H1 (cell line): ENCODE results near the gene OBSL1. TPM values are rescaled to one million over a fixed set of nuclear protein-coding genes. Genes with fewer than 3 reads are reported as not detected.
A peak's percentile ranks its signal among the peaks of the same experiment; 100 is the strongest.

Experiments
- CTCF ChIA-PET: fragments of 300-600 bp; sonication (Branson Sonifier 250); formaldehyde crosslinking; loops from one replicate; lab custom pipeline; 2021; ENCODE audit not compliant: partially characterized antibody; lab: Charles Lee
- POLR2A ChIA-PET: fragments of 300-600 bp; sonication (Branson Sonifier 250); formaldehyde crosslinking; loops from one replicate; lab custom pipeline; 2021; ENCODE audit warnings: inconsistent platforms; ENCODE audit not compliant: partially characterized antibody; lab: Charles Lee
- DNase-seq, 2 experiments: peaks; one replicate each; pipeline versions ENCODE4 v3.0.0 to v3.0.0-alpha.2; 2010 to 2022; ENCODE audit warnings: low spot score in 2 of 2, low read depth in 1 of 2, mixed read lengths in 1 of 2
- FAIRE-seq: peaks from 2 replicates; lab custom pipeline; 2011; peaks lifted over from hg19 to GRCh38; lab: Jason Lieb, UNC
- H2AFZ ChIP-seq: 2 replicates; pipeline ENCODE4 v1.8.1; 2012; ENCODE audit warnings: low read length, inconsistent platforms
- H2AK5ac ChIP-seq: 2 replicates; pipeline ENCODE4 v1.6.1; 2013; ENCODE audit warnings: low read depth, low read length
- H2BK120ac ChIP-seq: replicated peaks from 2 replicates; pipeline ENCODE3; 2013; ENCODE audit warnings: low read depth, low read length, inconsistent platforms
- H2BK12ac ChIP-seq: 2 replicates; pipeline ENCODE4 v1.6.1; 2013; ENCODE audit warnings: low read depth, low read length
- H2BK15ac ChIP-seq: 2 replicates; pipeline ENCODE4 v1.6.1; 2013; ENCODE audit warnings: low read length
- H2BK20ac ChIP-seq: 2 replicates; pipeline ENCODE4 v1.6.1; 2013; ENCODE audit warnings: low read length
- H2BK5ac ChIP-seq: 2 replicates; pipeline ENCODE4 v1.6.1; 2013; ENCODE audit warnings: low read depth, low read length
- H3K14ac ChIP-seq: 2 replicates; pipeline ENCODE4 v1.6.1; 2013; ENCODE audit warnings: inconsistent platforms; ENCODE audit not compliant: insufficient read length
- H3K18ac ChIP-seq: 2 replicates; pipeline ENCODE4 v1.6.1; 2013; ENCODE audit warnings: low read length; ENCODE audit errors: extremely low read depth
- H3K23ac ChIP-seq: 2 replicates; pipeline ENCODE4 v1.6.1; 2013; ENCODE audit warnings: inconsistent platforms; ENCODE audit not compliant: insufficient read length
- H3K23me2 ChIP-seq: 2 replicates; pipeline ENCODE4 v1.6.1; 2013; ENCODE audit warnings: low read depth, low read length
- H3K27ac ChIP-seq: 2 replicates; pipeline ENCODE4 v1.6.1; 2011; ENCODE audit warnings: low read depth, low read length, inconsistent platforms
- H3K27me3 ChIP-seq, 4 experiments: replicated peaks in 1 of 4; 1 replicate in 1 of 4; 2 replicates in 3 of 4; pipeline versions ENCODE4 v1.6.1 to v1.8.1; 2011 to 2013; ENCODE audit warnings: low read length in 3 of 4, mild to moderate bottlenecking in 3 of 4, inconsistent platforms in 2 of 4, mixed read lengths in 2 of 4, moderate library complexity in 1 of 4; ENCODE audit not compliant: control insufficient read depth in 3 of 4, insufficient read depth in 3 of 4; ENCODE audit errors: extremely low read depth in 1 of 4
- H3K36me3 ChIP-seq, 4 experiments: 2 replicates each; pipeline versions ENCODE4 v1.6.1 to v1.8.1; 2011 to 2013; ENCODE audit warnings: mild to moderate bottlenecking in 4 of 4, low read length in 3 of 4, moderate library complexity in 2 of 4, control low read depth in 1 of 4, inconsistent platforms in 1 of 4; ENCODE audit not compliant: insufficient read depth in 4 of 4, control insufficient read depth in 2 of 4
- H3K4ac ChIP-seq: replicated peaks from 2 replicates; pipeline ENCODE3; 2013; ENCODE audit warnings: low read length, low read depth, mixed read lengths, inconsistent platforms; ENCODE audit not compliant: insufficient read length
- H3K4me1 ChIP-seq, 4 experiments: replicated peaks in 1 of 4; 1 replicate in 1 of 4; 2 replicates in 3 of 4; pipeline versions ENCODE4 v1.6.1 to v1.8.1; 2011 to 2013; ENCODE audit warnings: low read length in 3 of 4, inconsistent platforms in 2 of 4, mixed read lengths in 1 of 4; ENCODE audit not compliant: insufficient read depth in 4 of 4, control insufficient read depth in 3 of 4
- H3K4me2 ChIP-seq, 2 experiments: 2 replicates each; pipeline versions ENCODE4 v1.6.1 to v1.8.1; 2011 to 2013; ENCODE audit warnings: low read depth in 2 of 2, low read length in 2 of 2, control low read depth in 1 of 2, inconsistent platforms in 1 of 2, mild to moderate bottlenecking in 1 of 2; ENCODE audit not compliant: insufficient read depth in 1 of 2
- H3K4me3 ChIP-seq, 4 experiments: fragments of 200-600, 300-600 bp in 1 of 4; sonication (generic), shearing (Covaris generic), sonication (Bioruptor Twin) in 1 of 4; 2 replicates each; pipeline versions ENCODE4 v1.5.1 to v1.8.1; 2011 to 2016; ENCODE audit warnings: low read length in 4 of 4, low read depth in 3 of 4, control low read depth in 2 of 4, inconsistent platforms in 2 of 4, mild to moderate bottlenecking in 2 of 4, mixed read lengths in 1 of 4, moderate library complexity in 1 of 4; ENCODE audit not compliant: insufficient read depth in 2 of 4; ENCODE audit errors: extremely low read depth in 1 of 4
- H3K56ac ChIP-seq: replicated peaks from 2 replicates; pipeline ENCODE3; 2013; ENCODE audit warnings: low read depth, mild to moderate bottlenecking, mixed read lengths, low read length, inconsistent platforms; ENCODE audit not compliant: insufficient read length
- H3K79me1 ChIP-seq: 2 replicates; pipeline ENCODE4 v1.6.1; 2013; ENCODE audit warnings: low read depth, low read length, control low read depth
- H3K79me2 ChIP-seq, 2 experiments: 2 replicates each; pipeline versions ENCODE4 v1.6.1 to v1.8.1; 2012 to 2013; ENCODE audit warnings: low read length in 2 of 2, mild to moderate bottlenecking in 2 of 2, inconsistent platforms in 1 of 2; ENCODE audit not compliant: insufficient read depth in 2 of 2, control insufficient read depth in 1 of 2
- H3K9ac ChIP-seq, 4 experiments: replicated peaks in 1 of 4; 1 replicate in 1 of 4; 2 replicates in 3 of 4; pipeline versions ENCODE4 v1.6.1 to v1.8.1; 2011 to 2013; ENCODE audit warnings: low read depth in 3 of 4, low read length in 3 of 4, control low read depth in 2 of 4, mild to moderate bottlenecking in 2 of 4, moderate library complexity in 2 of 4, inconsistent platforms in 1 of 4; ENCODE audit errors: extremely low read depth in 1 of 4
- H3K9me3 ChIP-seq, 2 experiments: 2 replicates each; pipeline versions ENCODE4 v1.6.1 to v1.8.1; 2012 to 2013; ENCODE audit warnings: mild to moderate bottlenecking in 2 of 2, moderate library complexity in 2 of 2, control low read depth in 1 of 2, inconsistent platforms in 1 of 2, low read depth in 1 of 2, low read length in 1 of 2, mixed read lengths in 1 of 2; ENCODE audit not compliant: insufficient read depth in 2 of 2
- H4K20me1 ChIP-seq, 2 experiments: replicated peaks in 1 of 2; 2 replicates each; pipeline versions ENCODE3 to v1.8.1; 2011 to 2013; ENCODE audit warnings: inconsistent platforms in 2 of 2, low read length in 2 of 2, mild to moderate bottlenecking in 1 of 2; ENCODE audit not compliant: insufficient read depth in 2 of 2, control insufficient read depth in 1 of 2
- H4K5ac ChIP-seq: 2 replicates; pipeline ENCODE4 v1.6.1; 2013; ENCODE audit warnings: low read length, low read depth, mixed read lengths, inconsistent platforms; ENCODE audit not compliant: insufficient read length
- H4K8ac ChIP-seq: 2 replicates; pipeline ENCODE4 v1.8.0; 2013; ENCODE audit warnings: mild to moderate bottlenecking, moderate library complexity, low read length, inconsistent platforms; ENCODE audit not compliant: insufficient read depth; ENCODE audit errors: extremely low read depth
- H4K91ac ChIP-seq: replicated peaks from 2 replicates; pipeline ENCODE3; 2013; ENCODE audit warnings: low read length, mixed read lengths, inconsistent platforms; ENCODE audit not compliant: insufficient read length
- RNF2 ChIP-seq: fragments of 200-900, 300-1000 bp; sonication (generic); IDR thresholded peaks from 2 replicates; pipeline ENCODE4 v1.7.1; 2016; ENCODE audit warnings: borderline replicate concordance, low read depth, mild to moderate bottlenecking, antibody characterized with exemption, low read length; ENCODE audit not compliant: poor library complexity, severe bottlenecking; ENCODE audit errors: missing control alignments
- WGBS, 2 experiments: shearing (Covaris generic) in 1 of 2; methylation state at CpG; one replicate each; pipeline versions ENCODE4 v1.1.6 to v1.1.7; 2013 to 2015; ENCODE audit warnings: low lambda C conversion rate in 2 of 2, mixed read lengths in 2 of 2, inconsistent platforms in 1 of 2, low coverage in 1 of 2, missing lambda C conversion rate in 1 of 2; ENCODE audit not compliant: insufficient replicate concordance in 2 of 2, insufficient coverage in 1 of 2, insufficient read length in 1 of 2; ENCODE audit errors: extremely low coverage in 1 of 2, missing lambda C conversion rate in 1 of 2; 5-methylcytosine and 5-hydroxymethylcytosine counted together
- polyA plus RNA-seq, 7 experiments: library from polyadenylated mRNA; depleted of rRNA in 3 of 7; stranded (reverse) in 5 of 7; unstranded in 2 of 7; fragments of >200 nt in 5 of 7; fragments of 200-250 nt in 2 of 7; gene quantifications; 1 replicate in 5 of 7; 2 replicates in 1 of 7; 4 replicates in 1 of 7; pipeline versions ENCODE4 v1.2.1 to v1.2.3, GENCODE V29; 2011 to 2013; ENCODE audit warnings: missing spikeins in 2 of 7, mixed read lengths in 2 of 7
- total RNA-seq: library from RNA; stranded (reverse); fragmentation: NEBNext Ultra II Directional; extraction: Animal tissue kit (Norgen Biotek cat#: 25700); gene quantifications from 2 replicates; pipeline ENCODE4 v1.2.1, GENCODE V29; 2021
- TF ChIP-seq, protein P1 (sequence below): IDR thresholded peaks from 2 replicates; pipeline ENCODE4 v1.6.1; 2012; ENCODE audit warnings: inconsistent platforms

OBSL1 gene
- total and polyA plus RNA-seq, 2 of the 8 experiments (the other 6 are each of a cell fraction or from before 2014, with no cell fraction given): 116 to 127 TPM

DNA sequence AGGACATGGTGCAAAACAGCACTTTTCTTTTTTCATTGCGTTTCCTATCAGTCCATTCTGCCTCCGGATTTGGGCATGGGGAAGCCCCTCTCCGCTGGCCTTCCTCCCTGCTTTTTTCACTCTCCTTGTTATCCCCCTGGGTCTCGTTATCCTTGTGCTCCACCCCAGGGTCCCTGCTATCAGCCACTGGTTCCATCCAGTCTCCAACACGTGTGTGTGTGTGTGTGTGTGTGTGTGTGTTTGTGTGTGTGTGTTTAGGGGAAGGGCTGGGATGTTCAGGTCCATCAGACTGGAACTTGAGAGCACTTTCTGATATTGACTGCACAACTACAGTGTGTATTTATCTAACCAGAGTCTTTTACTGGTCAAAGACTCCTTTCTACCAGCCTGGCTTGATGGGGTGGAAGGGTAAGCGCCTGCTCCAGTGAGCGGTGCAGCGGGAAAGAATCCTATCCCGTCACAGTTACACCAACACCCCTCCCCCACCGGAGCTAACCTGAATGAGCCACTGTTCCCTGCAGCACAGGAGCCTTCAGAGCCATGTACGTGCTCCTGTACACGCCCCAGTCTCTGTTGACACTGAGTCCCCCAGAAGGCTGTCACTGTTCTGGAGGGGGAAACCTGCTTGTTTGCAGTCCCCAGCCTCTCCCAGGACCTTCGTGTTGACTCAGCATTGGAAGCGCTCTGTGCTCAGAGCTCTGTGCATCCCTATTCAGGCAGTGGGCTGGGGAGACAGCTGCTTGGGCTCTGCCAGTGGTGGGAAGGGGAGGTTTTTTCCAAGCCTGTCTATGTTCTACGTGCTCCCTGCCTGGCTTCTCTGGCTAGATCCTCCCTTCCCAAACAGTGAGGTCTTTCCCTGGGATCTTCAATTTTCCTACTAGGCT, 5.4 kb upstream of the OBSL1 start:
- FAIRE-seq: peak; percentile 63
- H2AFZ ChIP-seq: peak overlapping the region; percentile 100
- POLR2A ChIA-PET: interaction anchor here (0.8 to 18.6 kb wide), 6 partner anchors 8 to 743 kb away, joined by 3 to 293 read pairs (median 4); partner anchors contain the start of gene STK11IP
- TF ChIP-seq RNF2: no peak
- TF ChIP-seq, protein P1, sequence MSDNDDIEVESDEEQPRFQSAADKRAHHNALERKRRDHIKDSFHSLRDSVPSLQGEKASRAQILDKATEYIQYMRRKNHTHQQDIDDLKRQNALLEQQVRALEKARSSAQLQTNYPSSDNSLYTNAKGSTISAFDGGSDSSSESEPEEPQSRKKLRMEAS: peak; percentile 36; the same call in 1 of the 2 replicates

More for the DNA sequence above, 5.4 kb upstream of the OBSL1 start:
- Histone ChIP-seq H3K79me2 (no peaks in the 10 kb centered on the region), H4K8ac (peak overlapping the region; percentile 71; the same call in 1 of the 2 replicates), H3K27ac (no peak overlapping the region), H3K4me2 (peak overlapping the region; percentile 56 to 68), H3K79me1 (no peaks in the 10 kb centered on the region), H3K27me3 (no peaks in the 10 kb centered on the region; a peak in 1 of 7 replicates), H3K4ac (peak overlapping the region; percentile 36), H2BK5ac (peak overlapping the region; percentile 82; the same call in 1 of the 2 replicates), H2AK5ac (no peak overlapping the region), H3K36me3 (no peaks in the 10 kb centered on the region), H2BK120ac (peak overlapping the region; percentile 25), H2BK15ac (peak overlapping the region; percentile 66; the same call in 1 of the 2 replicates), H4K20me1 (no peaks in the 10 kb centered on the region), H3K23me2 (peaks cover 4% of the 10 kb centered on the region; the same call in 1 of the 2 replicates), H3K14ac (peak overlapping the region; percentile 21), H3K9me3 (no peaks in the 10 kb centered on the region), H3K18ac (peak overlapping the region; percentile 98), H3K4me3 (peak overlapping the region in 1 of 4 experiments; percentile 40; a peak in 2 of 8 replicates), H3K56ac (peak overlapping the region; percentile 3), H3K4me1 (peaks cover 7 to 26% (median 21%) of the 10 kb centered on the region in 4 experiments), H3K23ac (no peak overlapping the region), H2BK12ac (peak overlapping the region; percentile 88; the same call in 1 of the 2 replicates), H2BK20ac (peak overlapping the region; percentile 66; the same call in 1 of the 2 replicates), H4K91ac (peak overlapping the region; percentile 88), H3K9ac (no peak overlapping the region), H4K5ac (peak overlapping the region; percentile 6)
- CTCF ChIA-PET: interaction anchor here (0.8 to 4.3 kb wide), 13 partner anchors 8 to 117 kb away, joined by 3 to 64 read pairs (median 6); partner anchors contain the start of gene STK11IP
- DNase-seq: peak in 1 of 2 experiments; percentile 78
- WGBS, 2 experiments: 40% methylated on average over 15 of the region's 15 CpGs; no CpG with 5 or more reads in 1 of the 2 experiments
